ENCODE results near the gene ISYNA1.

Gene ISYNA1

DNA sequence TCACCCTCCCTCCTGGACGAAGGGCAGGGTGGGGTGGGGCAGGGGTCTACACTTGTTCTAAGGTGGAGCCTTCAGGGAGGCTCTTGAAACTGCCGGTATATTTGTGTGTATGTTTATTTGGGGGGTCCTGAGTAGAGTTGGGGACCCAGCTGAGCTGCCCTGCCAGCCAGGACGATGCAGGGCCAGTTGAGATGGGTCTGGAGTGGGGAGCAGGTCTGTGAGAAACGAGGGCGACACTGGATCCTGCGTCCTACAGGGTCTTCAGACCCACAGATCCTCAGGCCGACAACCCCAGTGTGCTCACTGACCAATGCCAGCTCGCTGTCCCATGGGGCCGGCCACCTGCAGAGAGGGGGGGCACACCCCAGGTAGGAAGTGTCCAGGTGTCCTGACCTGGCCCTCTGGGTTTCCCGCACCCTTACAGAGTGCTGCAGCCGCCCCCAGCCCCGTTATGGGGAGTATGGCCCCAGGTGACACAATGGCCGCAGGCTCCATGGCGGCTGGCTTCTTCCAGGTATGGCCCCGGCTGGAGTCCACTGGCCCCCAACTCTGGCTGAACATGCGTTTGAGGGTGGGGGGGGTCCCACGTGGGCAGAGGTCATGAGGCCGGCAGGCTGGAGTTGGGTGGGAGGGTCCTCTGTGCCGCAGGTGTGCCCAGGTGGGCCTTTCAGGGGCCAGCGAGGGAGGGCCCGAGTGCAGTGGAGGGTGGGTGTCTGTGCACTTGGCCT is 7.4 kb downstream of the ISYNA1 start:
- no peak for DNase-seq

DNA sequence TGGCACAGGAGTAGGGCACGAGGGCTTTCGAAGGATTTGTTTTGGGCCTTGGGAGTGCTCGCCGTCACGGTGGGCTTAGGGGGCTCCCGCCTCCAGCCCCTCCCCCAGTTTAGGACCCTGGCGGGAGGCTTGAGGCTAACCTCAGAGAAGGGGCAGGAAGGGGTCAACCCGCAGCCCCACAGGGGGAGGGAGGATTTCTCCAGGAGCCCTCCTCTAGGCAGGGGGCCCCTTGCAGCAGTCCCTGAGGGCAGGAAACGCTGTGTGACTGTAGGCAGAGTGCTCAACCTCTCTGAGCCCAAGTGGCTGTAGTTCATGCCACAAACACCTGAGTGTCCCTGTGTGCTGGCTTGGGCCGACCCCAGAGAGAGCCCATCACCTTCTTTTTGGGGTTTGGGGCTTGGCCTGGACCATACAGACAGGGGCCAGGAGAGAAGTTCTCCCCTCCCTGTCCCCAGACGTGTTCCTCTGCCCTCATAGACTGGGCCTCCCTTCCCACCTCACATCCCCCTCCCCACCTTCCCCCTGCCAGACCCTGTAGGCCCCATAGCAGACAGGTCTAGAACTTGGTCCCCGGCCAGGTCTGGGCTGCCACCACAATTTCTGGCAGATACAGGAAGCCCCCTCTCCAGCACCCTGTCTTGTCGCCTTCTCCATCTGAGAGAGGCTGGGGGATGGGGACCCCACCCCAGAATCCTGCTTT is 8.1 kb downstream of the ISYNA1 start:
- DNase-seq = no peak

DNA sequence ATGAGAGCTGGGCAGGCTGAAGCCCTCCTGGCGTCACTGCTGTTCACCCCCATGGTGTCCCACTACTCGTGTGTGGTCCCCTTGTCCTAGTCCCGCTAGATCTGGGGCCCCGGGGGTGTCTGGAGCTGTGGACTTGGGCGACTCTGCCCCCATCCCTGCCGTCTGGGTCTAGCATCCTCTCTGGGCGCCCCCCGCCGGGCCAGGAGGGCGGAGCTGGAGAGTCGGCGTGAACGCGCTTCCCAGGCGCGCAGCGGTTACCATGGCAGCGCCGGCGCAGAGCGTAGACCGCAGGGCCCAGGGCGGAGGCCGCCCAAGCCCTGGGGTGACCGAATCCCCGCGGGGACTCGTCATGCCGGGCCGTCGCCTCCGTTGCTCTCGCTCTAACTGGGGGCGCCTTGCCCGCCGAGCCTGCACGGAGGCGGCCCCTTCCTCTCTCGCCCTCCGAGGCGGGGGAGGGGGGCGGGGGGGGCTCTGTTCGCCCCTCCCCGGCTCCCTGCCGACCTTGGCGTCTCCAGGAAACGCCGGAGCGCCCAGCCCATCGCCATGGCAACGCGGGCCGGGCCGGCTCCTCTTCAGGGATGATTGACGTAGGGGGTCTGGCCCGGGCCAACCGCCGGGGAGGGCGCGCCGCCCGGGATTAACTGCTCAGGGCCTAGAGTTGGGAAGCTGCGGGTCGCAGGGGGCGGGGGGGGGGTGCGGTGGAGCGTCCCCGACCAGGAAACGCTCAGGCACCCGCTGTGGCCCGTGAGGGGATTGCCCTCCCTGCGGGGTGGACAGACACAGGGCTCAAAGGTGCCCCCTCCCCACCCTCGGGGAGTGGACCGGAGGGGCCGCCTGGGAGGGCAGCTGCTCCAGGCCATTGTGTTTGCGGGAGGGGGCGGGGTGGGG is 8.9 kb downstream of the ISYNA1 start:
- DNase-seq = peak; percentile 88

DNA sequence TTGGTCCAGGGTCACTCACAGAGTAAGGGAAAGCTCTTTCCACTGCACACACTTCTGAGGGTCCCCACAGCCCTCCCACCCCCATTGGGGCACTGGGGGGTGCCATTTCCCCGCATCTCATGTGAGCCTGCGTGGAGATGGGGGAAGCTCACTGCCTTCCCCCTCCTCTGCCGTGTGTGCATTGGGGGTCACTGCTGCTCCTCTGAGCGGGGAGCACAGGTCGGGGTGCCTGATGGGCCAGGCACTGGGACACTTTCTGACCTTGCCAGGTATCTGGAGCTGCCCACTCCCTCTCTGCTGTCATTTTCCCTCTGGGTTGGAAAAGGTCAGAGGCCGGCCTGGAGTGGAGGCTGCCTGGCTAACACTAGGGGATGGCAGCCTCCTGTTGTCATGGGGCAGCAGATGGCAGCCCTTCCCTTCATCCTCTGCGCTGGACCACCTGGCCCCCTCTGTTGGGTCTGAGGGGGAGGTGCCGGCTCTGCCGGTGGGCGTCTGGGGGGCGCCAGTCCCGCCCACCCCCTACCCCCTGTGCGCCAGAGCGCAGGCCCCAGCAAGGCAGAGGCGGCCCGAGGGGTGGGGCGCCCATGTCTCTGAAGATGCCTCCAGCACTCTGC is 9.7 kb downstream of the ISYNA1 start:
- DNase-seq = no peak

DNA sequence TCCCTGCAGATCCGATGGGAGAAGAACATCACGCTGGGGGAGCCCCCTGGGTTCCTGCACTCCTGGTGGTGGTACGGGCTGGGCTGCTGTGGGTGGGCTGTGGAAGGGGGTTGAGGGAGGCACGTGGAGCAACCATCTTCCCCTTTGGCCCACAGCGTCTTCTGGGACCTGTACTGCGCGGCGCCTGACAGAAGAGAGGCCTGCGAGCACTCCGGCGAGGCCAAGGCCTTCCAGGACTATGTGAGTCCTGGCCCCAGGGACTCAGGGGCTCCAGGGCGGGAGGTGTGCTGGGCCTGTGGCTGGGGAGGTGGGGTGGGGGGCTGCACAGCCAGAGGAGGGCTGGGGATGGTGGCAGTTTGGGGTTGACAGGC is 10.2 kb downstream of the ISYNA1 start:
- DNase-seq = no peak

DNA sequence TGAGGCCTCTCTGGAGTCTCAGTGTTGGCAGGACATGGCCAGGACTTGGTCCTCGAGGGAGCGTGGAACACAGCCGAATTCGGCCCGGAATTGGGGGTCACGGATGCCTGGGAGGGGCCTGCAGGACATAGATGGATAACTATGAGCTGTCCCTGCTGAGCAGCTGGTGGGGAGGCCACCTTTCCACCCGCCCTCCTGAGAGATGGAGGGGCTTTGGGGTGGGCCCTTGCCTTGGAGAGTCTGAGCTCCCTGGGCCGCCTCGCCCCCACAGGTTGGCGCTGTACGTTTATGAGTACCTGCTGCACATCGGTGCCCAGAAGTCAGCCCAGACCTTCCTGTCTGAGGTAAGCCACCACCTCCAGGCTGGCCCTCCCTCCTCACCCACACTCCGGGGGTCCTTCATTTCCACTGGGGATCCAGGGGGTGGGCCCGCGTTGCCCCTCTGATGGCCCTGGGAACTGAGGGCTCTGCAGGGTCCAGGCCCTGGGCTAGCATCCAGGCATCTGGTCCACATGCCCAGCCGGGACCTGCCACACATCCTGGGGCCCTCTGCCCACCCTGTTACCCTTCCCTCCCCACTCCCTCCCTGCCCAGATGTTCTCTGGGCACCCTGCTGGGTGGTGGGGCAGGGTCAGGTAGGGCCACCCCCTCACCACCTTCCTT is 10.7 kb downstream of the ISYNA1 start:
- no peak for DNase-seq

DNA sequence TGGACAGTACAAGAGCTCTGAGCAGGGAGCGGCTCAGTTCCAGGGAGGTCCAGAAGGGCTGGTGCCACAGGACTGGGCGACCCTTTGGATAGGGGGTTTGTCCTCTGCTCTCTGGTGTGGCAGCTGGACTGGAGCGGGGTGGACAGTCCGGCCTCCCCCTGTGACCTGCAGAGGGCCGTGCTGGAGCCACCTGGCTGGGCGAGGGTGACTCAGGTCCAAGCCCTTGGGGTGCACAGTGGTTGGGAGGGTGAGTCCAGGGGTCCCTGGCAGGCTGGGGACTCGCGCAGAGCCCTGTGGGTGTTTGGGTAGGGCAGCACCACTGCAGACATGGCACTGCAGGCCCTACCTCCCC is 11.5 kb downstream of the ISYNA1 start:
- DNase-seq = no peak

DNA sequence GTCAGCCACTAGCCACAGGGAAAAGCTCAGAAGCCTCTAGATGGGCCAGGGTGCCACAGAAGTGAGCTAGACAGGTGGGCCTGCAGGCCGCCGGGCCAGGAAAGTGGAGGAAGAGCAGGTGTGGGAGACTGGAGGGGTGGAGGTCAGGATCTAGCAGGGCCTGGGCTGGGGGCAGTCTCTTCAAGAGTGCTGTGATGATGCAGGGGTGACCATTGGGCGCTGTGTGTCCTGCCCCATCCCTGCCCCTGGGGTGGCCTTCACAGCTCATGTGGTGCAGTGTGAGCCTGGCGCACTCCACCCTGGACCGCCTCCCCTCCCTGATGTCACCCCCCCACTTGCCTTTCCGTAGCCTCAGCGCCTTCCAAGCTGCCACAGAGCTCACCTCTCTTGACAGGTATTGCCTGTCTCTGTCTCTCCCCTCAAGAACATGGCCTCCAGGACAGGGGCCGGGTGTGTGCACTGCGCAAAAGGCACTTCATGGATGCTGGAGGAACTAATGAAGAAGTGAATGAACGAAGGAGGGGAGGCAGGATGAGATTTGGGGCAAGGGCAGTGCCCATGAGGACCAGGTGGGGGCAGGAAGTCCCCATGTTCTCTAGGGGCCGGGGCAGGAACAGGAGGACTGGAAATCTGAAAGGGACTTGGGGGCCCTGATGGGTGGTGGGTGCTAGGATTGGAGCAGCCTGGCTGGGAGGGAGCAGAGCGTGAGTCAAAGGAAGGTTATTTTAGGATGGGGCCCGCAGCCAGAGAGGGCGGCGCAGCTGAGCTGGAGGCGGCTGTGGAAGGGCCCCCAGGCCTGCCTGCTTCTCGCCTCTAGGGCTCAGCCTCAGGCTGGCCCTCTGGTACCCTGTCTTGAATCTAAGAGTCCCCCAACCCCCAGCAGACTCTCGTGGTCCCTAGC is 12.2 kb downstream of the ISYNA1 start:
- DNase-seq = no peak

DNA sequence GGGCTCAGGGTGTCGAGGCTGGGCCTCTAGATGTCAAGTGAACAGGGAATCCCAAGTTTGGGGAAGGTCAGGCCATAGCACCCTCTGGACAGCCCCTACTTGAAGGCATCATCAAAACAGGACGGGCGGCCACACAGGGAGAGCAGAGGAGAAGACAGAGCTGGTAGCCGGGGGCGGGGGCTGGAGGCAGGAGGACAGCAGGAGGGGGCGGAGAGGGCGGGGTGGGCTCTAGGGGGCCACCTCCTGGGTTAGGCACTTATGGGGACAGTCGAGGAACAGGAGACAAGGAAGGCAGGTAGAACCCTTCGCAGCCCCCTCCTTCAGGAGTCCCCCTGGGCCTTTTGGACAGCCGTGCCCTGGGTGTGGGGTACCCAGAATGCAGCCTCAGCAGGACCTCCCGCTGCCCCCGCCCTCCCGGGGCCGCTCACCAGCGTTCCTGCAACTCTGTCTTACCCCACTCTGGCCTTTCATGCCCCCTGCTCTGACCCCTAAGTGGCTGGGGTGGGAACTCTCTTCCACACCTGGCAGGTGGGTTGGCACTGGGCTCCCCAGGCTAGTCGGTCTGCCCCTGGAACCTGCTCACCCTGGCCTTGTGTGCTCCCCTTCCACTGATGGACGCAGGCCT is 12.9 kb downstream of the ISYNA1 start:
- no peak for DNase-seq

DNA sequence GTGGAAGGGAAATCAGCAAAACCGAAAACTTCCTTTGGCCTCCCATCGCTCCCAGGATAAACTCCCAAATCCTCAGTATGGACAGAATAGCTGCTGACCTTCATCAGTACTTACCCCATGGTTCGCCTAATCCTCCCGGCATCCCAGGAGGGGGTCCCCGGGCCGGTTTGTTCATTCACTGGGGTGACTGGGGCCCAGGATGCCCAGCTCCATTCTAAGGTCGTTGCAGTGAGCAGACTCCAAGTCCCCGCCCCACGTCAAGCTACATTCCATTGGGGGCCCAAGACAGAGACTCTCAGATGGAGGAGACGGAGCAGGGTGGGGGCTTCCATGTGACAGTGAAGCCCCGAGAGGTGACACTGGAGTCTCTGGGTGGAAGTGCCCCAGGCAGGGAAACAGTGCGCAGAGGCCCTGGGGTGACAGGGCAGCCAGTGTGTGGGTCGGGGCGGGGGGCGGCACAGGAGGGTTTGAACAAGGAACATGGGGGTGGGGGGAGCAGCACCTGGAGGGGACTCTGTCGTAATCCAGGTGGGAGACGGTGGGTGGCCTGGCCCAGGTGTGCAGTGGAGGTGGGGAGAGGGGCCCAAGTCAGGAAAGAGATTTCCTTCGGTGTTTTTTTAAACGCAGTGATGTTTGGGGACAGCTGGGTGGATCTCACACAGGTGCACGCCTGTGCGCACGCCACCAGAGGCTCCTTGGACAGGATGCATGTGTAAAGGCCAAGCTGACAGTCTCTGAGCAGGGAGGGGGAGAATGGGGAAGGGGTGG is 13.6 kb downstream of the ISYNA1 start:
- no peak for DNase-seq

DNA sequence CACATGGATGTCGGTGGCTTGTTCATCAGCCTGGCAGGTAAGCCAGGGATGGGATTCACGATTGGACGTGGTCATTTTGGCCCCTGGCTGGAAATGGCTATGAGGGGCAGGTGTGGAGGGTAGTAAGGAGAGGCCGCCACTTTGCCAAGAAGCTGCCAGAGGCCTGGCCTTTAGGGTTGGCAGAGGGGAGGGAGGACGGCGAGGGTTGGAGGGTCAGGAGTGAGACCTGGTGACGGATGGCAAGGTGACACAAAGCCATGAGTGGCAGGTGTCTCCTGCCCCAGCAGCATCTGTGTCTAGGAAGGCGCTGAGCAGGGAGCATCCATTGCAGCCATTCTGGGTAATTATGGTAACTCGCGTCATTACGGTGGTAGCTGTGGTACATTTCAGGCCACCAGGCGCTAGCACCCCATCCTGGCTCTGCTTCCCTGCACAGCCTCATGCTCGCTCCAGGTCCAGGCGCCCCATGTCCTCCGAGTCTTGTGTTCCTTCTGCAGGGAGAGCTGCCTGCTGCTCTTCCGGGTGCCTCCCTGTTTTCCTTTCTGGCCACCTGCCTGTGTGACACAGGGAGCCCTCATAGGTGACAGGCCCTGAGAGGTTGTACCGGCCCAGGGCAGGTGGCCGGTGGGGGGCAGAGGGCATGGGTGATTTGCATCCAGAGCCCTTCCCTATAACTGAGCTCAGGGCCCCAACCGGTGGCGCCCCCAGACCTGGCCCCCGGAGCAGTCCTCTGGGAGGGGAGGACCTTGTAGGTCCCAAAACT is 14.5 kb downstream of the ISYNA1 start:
- DNase-seq = no peak

DNA sequence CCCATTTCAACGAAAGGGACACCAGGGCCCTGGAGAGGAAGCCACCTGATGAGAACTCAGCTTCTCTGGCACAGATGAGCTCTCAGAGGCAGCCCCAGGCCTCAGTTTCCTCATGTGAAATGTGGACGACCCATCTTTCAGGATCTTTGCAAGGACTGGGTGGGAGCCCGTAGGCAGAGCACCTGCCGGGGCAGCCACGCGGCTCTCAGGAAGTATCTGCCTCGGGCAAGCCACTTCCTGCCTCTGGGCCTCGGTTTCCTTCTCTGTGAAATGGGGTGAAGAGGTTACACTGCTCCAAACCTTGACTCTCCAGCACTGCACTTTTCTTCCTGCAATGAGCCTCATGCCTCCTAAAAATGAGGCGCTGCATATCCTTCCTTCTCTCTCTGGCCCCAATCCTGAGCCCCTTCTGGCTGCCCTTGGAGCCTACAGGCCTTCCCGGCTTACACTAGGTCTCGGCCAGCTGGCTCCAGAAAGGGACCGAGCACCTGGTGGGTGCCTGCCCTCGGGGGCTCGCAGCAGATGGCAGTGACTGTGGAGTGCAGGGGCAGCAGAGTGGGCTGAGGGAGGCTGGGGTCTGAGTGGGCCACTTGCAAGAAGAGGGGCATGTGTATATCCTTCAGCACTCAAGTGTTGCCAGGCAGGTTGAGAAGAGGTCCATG is 15.3 kb downstream of the ISYNA1 start:
- no peak for DNase-seq

DNA sequence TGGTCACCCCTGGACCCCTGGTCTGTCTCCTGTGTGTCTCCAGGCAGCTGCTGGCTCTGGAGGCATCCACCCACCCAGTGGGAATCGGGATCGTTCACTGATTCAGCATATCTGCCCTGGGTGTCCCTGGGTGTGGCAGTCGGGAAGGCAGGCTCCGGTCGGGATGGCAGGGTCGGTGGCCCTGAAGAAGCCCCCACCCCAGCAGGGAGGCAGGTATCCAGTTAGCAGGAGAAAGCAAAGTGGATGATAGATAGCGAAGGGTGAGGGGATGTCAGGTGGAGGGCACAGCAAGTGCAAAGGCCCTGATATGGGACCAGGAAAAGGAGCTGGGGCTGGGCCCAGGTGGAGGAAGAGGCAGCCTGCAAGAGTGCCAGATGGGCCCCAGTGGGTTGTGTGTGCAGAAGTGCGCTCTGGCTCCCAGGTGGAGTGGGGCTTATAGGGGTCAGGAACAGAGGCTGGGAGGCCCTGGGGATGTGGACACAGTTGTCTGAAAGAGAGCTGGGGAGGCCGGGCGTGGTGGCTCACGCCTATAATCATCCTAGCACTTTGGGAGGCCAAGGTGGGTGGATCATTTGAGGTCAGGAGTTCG is 16.5 kb downstream of the ISYNA1 start:
- no peak for DNase-seq

DNA sequence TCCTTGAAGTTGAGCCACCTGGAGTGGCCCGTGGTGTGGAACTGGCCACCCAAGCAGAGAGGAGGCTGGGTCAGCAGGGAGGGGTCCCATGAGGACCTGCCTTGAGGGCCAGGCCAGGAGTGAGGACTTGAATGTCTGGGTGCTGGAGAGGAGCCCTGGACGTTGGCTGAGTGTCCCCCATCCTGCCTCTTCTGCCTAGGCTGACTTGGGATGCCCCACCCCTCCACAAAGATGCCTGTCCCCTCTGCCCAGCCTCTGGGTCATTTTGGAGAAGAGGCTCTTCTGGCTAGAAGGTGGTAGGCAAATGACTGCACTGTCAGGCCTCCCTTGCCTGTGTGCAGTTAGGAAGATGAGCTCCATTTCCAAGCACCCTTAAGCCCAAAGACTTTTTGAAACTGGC is 17.0 kb downstream of the ISYNA1 start:
- DNase-seq = no peak

DNA sequence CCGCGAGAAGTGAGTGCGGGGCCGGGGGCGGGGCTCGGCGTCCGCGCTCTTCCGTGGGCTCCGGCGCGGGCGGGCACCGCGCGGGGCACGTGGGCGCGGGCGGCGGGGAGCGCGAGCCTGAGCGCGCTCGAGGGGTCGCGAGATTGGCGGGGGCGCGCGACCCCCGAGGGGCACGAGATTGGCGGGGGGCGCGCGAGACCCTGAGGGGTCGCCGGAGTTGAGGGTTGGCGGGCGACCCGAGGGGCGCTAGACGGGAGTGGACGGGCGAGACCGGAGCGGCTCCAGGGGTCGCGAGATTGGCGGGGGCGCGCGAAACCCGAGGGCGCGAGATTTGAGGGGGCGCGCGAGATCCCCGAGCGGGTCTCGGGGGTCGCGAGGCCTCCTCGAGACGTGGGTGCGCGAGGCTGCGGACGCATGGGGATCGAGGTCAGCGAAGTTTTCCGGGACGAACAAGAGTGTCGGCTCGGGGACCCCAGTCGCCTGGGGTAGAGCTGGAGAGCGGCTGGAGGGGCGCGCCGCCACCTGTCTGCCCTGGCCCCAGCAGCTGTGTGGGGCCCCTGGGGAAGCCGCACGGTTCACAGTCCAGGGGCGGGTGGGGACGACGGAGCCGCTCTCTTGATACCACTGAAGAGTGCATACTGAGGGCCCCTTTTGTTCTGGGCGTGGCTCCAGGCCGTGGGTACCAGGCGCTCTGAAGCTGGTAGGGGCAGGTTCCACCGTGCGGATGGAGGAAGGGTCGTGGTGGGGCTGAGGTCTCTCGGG is 18.1 kb downstream of the ISYNA1 start:
- peak; percentile 22 for DNase-seq

DNA sequence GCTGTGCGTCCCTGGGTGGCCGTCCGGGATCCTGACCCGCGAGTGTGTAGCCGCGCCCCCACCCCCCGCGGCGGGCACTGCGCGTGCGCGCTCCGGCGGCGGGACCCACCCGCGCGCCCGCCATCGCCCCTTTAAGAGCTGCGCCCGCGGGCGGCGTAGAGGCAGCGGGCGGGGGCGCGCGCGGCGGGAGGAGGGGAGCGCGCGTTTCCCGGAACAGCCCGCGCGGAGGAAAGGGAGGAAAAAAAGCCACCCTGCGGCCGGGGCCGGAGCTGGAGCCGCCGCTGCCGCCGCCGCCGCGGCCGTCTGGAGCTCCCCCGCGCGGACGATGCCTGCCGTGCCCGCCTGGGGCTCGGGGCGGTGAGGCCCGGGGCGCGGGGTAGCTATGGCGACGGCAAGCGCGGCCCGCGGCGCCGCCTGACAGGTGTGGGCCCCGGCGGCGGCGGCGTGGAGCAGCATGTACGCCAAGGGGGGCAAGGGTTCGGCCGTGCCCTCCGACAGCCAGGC is 18.7 kb downstream of the ISYNA1 start, which contains the start of gene SSBP4:
TSS of gene SSBP4 (plus strand) at position 204 of the 504 bp plus-strand sequence. CDS start at position 455, 251 bp downstream.
- peak; percentile 71 for DNase-seq

DNA sequence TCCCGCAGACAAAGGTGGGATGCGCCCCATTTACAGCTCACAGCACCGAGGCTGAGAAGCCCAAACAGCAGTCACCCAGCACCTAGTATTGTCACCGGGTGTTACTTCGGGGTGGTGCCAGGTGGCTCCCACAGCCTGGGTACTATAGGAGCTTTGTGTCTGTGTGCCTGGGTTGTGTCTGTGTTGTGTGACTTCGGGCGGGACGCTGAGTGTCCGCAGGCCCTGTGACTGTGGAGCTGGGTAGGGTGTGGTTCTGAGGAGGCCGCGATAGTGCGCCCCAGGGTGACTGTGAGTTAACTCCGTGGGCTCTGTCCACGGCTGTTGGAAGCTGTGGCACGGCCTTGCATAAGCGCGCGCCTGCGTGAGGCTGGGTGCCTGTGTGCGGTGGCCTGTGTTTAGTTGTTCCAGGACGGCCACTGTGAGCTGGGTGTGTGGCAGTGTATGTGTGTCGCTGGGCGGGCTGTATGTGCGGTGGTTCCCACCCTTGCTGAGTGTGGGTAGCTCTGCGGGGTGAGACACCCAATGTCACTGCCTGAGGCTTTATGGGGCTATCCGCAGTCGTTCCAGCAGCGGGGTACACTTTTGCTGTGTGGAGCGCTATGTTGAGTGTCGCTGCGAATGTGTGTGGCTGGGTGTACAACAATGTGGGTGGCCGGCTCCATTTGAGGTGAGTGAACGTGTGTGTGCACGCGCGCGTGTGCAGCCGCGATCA is 19.3 kb downstream of the ISYNA1 start:
- DNase-seq = peak; percentile 71
